NCI-H2227 treated with DMSO at 0.1 percent for 48 hours (cell line): ENCODE data around the gene ZNF567.
A peak's percentile ranks its signal among the peaks of the same experiment; 100 is the strongest.
"Not testable (repeated sequence)": the region's sequence is repeated elsewhere in the genome, so short reads cannot be mapped to it uniquely, and the experiment has no call there.

ENCODE experiments used
- DNase-seq: peaks from one replicate; lab custom pipeline; 2025; lab: John Stamatoyannopoulos, UW

Gene ZNF567

GRCh38 chr19:36687214-36688056, at the start of gene ZNF567:
Gene ZNF567, plus strand, starts transcription at chr19:36687612. Its CDS starts 7,256 bp downstream, at chr19:36694868.
- peak; percentile 87 for DNase-seq

- DNase-seq: no peak
Observed at GRCh38 chr19:36638862-36639510, 48.4 kb upstream of the ZNF567 start.

- DNase-seq: no peak
Observed at GRCh38 chr19:36646746-36647145, 40.7 kb upstream of the ZNF567 start.

GRCh38 chr19:36652958-36653357, 34.5 kb upstream of the ZNF567 start:
- DNase-seq: no peak

- no peak for DNase-seq
Observed at GRCh38 chr19:36665832-36666231, 21.6 kb upstream of the ZNF567 start.

GRCh38 chr19:36668646-36669045, 18.8 kb upstream of the ZNF567 start:
- DNase-seq: no peak

GRCh38 chr19:36672368-36672767, 15.0 kb upstream of the ZNF567 start:
- DNase-seq: no peak

- DNase-seq: no peak
Observed at GRCh38 chr19:36674201-36674600, 13.2 kb upstream of the ZNF567 start.

GRCh38 chr19:36679455-36679854, 8.0 kb upstream of the ZNF567 start:
- DNase-seq: no peak

- DNase-seq: no peak
Observed at GRCh38 chr19:36685835-36686234, 1.6 kb upstream of the ZNF567 start.

GRCh38 chr19:36686365-36687213, 823 bp upstream of the ZNF567 start:
- no peak for DNase-seq

- DNase-seq: no peak
Observed at GRCh38 chr19:36688058-36688457, 646 bp downstream of the ZNF567 start.

- DNase-seq: no peak
Observed at GRCh38 chr19:36707134-36707533, 19.7 kb downstream of the ZNF567 start.

- no peak for DNase-seq
Observed at GRCh38 chr19:36709423-36709822, 22.0 kb downstream of the ZNF567 start.

- no peak for DNase-seq
Observed at GRCh38 chr19:36719687-36720556, 32.5 kb downstream of the ZNF567 start.

- DNase-seq: not testable (repeated sequence)
Observed at GRCh38 chr19:36736166-36736565, 48.8 kb downstream of the ZNF567 start.

- DNase-seq: no peak
Observed at GRCh38 chr19:36745870-36746269, 58.5 kb downstream of the ZNF567 start.

GRCh38 chr19:36747750-36748149, 60.3 kb downstream of the ZNF567 start:
- DNase-seq: no peak

- no peak for DNase-seq
Observed at GRCh38 chr19:36748431-36749275, 61.2 kb downstream of the ZNF567 start.

GRCh38 chr19:36749613-36750012, 62.2 kb downstream of the ZNF567 start:
- not testable (repeated sequence) for DNase-seq
